ENCODE results near the gene TMEM237. TPM values are rescaled to one million over a fixed set of nuclear protein-coding genes. Genes with fewer than 3 reads are reported as not detected.
A peak's percentile ranks its signal among the peaks of the same experiment; 100 is the strongest.

The TMEM237 gene
- total RNA-seq, 1 donor from 2014 or later = 67.8 TPM

- H3K9me3 Mint-ChIP-seq = no peaks in the 10 kb centered on the region
- peak; percentile 82 for DNase-seq (ENCODE audit: low read depth, low spot score)
- TF ChIP-seq CTCF (conservative IDR thresholded peaks at IDR 0.05) = peak; percentile 18
- peaks cover 22% of the 10 kb centered on the region for H3K4me1 Mint-ChIP-seq
- H3K36me3 Mint-ChIP-seq (ENCODE audit: low read depth) = no peaks in the 10 kb centered on the region
- peak overlapping the region; percentile 96 for H3K4me3 Mint-ChIP-seq
- no peaks in the 10 kb centered on the region for H3K27me3 Mint-ChIP-seq (ENCODE audit: low read depth)
- H3K27ac Mint-ChIP-seq (ENCODE audit: unreplicated experiment) = peak overlapping the region; percentile 99
Measured at GRCh38 chr2:201642579-201643215, 606 bp downstream of the TMEM237 start.

- H3K27me3 Mint-ChIP-seq (ENCODE audit: low read depth) = no peaks in the 10 kb centered on the region
- no peaks in the 10 kb centered on the region for H3K9me3 Mint-ChIP-seq
- H3K4me3 Mint-ChIP-seq = peak overlapping the region; percentile 96
- H3K27ac Mint-ChIP-seq (ENCODE audit: unreplicated experiment) = peak overlapping the region; percentile 99
- peaks cover 22% of the 10 kb centered on the region for H3K4me1 Mint-ChIP-seq
- no peak for DNase-seq (ENCODE audit: low read depth, low spot score)
- TF ChIP-seq CTCF (conservative IDR thresholded peaks at IDR 0.05) = no peak
- H3K36me3 Mint-ChIP-seq (ENCODE audit: low read depth) = no peaks in the 10 kb centered on the region
Measured at GRCh38 chr2:201642086-201642578, 1.2 kb downstream of the TMEM237 start.

DNA sequence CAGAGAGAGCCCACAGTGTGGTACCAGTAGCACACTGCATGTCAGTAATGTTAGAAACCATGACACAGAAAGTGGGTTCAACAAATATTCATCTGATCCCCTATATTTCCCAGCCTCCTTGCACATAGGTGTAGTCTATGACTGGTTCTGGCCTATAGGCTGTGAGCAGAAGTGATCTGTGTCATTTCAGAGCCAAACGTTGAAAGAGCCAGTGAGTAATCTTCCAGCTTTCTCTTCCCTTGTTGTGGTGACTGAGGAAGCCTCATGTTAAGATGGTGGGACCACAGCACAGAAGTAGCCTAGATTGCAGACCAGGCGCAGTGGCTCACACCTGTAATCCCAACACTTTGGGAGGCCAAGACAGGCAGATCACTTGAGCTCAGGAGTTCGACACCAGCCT is 4.1 kb downstream of the TMEM237 start:
- TF ChIP-seq CTCF (conservative IDR thresholded peaks at IDR 0.05) = no peak
- Mint-ChIP-seq H3K36me3 (ENCODE audit: low read depth) (peaks cover 5% of the 10 kb centered on the region), H3K27ac (ENCODE audit: unreplicated experiment) (no peak overlapping the region), H3K4me3 (peak overlapping the region; percentile 63), H3K4me1 (peaks cover 22% of the 10 kb centered on the region), H3K27me3 (ENCODE audit: low read depth) (no peaks in the 10 kb centered on the region), H3K9me3 (no peaks in the 10 kb centered on the region)
- DNase-seq (ENCODE audit: low read depth, low spot score) = no peak

DNA sequence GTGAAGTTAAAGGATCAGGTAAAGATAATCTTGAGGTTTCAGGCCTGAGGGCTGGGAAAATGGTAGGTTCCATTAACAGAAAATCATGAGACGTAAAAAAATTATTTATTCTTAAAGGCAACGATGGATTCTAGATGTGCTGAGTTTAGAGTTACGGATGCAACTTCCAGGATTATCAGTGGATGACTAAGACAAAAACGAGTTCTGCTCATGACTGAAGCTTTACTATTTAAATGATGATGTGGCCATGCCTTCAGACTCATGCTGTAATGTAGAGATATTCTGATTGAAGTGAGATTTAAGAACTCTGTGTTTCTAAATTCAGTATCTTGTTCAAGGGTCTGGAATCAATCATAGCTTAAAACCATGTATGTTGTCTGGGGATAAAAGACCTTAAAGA is 5.0 kb downstream of the TMEM237 start:
- Mint-ChIP-seq H3K4me3 (no peak overlapping the region), H3K9me3 (no peaks in the 10 kb centered on the region), H3K4me1 (peaks cover 13% of the 10 kb centered on the region), H3K27ac (ENCODE audit: unreplicated experiment) (no peak overlapping the region), H3K36me3 (ENCODE audit: low read depth) (peaks cover 5% of the 10 kb centered on the region), H3K27me3 (ENCODE audit: low read depth) (no peaks in the 10 kb centered on the region)
- no peak for DNase-seq (ENCODE audit: low read depth, low spot score)
- TF ChIP-seq CTCF (conservative IDR thresholded peaks at IDR 0.05) = no peak

DNA sequence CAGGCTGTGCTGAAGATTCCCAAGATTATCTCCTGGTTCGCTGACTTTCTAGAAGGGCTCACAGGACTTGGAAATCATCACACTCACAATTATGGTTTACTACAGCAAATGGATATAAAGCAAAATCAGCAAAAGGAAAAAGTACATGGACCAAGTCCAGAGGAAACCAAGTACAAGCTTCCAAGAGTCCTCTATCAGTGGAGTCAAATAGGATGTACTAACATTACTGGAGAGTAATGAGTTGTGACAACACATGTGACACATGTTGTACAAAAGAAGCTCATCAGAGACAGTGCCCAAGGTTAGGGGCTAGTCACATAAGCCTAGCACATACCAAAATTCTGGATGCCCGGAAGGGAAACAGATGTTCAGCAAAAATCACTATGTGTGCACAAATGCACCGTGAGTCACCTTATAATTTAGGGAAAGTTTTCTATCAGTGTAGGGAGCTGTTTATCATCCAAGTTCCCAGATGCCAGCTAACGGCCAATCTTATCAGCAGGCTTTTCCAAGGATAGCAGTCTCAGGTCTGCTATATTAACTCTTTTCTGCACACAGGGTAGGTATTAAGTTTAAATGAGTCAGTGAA is 9.5 kb downstream of the TMEM237 start:
- no peak overlapping the region for H3K27ac Mint-ChIP-seq (ENCODE audit: unreplicated experiment)
- no peak for DNase-seq (ENCODE audit: low read depth, low spot score)
- H3K4me3 Mint-ChIP-seq = no peak overlapping the region
- no peaks in the 10 kb centered on the region for H3K27me3 Mint-ChIP-seq (ENCODE audit: low read depth)
- H3K9me3 Mint-ChIP-seq = no peaks in the 10 kb centered on the region
- H3K4me1 Mint-ChIP-seq = no peaks in the 10 kb centered on the region
- H3K36me3 Mint-ChIP-seq (ENCODE audit: low read depth) = peaks cover 12% of the 10 kb centered on the region
- no peak for TF ChIP-seq CTCF (conservative IDR thresholded peaks at IDR 0.05)
